ENCODE measurements around the gene TSPAN18.

DNA sequence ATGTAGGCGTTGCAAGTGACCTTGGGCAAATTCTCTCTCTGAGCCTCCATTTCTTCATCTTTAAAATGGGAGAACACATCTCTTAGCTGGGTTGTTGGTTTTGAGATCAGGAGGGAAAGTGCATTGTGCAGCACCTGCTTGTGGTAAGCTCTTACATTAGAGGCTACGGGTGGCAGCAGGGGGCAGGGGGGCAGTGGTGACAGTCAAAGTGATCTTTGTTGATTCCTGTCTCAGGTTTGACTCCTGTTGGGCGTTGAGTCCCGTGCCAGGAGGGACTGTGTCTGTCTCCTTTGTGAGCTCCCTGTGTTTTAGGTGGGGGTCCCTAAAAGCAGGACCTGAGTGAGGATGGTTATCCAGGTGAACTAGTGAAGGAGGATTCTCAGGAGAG lies 122.2 kb downstream of the TSPAN18 start:
- TF ChIP-seq FOXP2 (optimal IDR thresholded peaks at IDR 0.05; ENCODE audit: control extremely low read depth, extremely low read length, insufficient read depth) = no peak
- TF ChIP-seq POLR2AphosphoS5 (IDR thresholded peaks at IDR 0.05; ENCODE audit: borderline replicate concordance, low read depth, low read length) = no peak
- TF ChIP-seq EZH2 (IDR thresholded peaks at IDR 0.05) = no peak

All from SK-N-MC (cell line).